RPMI8226 (cell line): ENCODE results near the gene IYD.

Experiments used
- DNase-seq: peaks from one replicate; pipeline ENCODE4 v3.0.0-alpha.2; 2015

Gene IYD

DNA sequence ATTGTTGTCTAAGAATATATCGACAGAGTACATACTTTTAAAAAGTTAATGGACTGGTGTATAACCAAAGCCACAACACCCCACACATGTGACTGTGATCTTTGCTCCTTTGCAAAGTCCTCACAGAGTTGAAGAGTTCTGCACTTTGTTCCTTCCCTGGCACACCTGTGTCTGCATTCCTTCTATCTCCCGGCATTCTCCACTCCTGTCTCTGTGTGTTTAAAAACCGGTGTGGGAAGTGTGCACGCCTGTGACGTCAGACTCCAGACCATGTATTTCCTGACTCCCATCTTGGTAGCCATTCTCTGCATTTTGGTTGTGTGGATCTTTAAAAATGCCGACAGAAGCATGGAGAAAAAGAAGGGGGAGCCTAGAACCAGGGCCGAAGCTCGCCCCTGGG, at the start of gene IYD:
IYD (plus strand) TSS at position 251 of the 400 bp plus-strand sequence; CDS start at position 271, 20 bp downstream.
- DNase-seq = no peak

- no peak for DNase-seq
Measured at GRCh38 chr6:150319924-150320323, 48.9 kb upstream of the IYD start.

DNA sequence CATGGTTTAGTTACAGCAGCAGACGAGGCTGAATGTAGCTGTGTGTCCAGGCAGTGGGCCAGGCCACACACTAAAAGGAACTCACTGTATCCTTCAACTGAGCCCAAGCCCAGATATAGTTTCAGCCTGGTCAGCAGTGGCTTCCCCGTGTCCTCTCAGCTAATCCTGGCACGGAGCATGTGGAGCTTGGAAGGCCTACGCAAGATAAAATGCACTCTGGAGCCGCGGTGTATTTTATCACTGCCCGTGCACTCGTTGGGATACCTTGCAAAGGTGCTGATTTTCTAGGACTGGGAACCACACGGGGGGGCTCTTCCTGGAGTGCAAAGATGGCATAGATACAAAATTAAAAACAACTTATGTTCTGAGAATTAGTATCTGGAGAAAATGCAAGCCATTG, 48.4 kb upstream of the IYD start:
- no peak for DNase-seq

DNA sequence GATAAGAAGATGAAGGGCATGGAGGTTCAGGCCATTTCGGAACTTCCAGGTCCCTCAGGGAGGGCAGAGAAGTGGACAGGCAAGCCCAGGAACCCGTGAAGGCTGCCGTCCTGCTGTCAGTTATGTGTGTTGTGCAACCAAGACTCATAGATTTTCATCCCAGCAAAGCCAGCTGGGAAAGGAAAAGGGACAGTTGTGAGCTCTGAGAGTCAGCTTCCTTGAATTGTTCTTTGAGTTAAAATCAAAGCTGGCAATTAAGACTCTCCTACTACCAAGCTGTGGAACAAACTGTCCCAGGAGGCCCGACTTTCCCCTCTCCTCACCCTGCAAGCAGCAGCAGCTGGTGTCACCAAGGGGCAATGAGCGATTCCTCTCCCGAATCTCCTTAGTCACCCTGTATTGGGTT, 46.3 kb upstream of the IYD start:
- DNase-seq = no peak

DNA sequence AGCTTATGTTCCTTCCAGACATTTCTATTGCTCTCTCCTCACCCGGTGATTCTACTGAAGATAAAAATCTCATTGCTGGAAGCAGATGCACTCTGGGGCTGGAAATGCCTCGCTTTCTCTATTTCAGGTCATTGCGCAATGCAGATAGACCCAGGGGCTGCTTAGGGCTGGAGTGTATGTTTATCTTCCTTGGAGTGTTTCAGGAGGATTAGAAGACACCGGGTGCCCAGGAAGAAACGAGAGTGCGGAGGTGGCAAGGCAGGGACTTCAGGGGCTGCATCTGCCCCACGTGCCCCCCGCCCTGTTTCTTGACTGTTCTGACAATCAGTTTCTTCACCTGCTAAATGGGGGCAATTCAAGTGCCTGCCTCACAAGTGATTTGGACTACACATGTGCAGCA, 45.6 kb upstream of the IYD start:
- no peak for DNase-seq

DNA sequence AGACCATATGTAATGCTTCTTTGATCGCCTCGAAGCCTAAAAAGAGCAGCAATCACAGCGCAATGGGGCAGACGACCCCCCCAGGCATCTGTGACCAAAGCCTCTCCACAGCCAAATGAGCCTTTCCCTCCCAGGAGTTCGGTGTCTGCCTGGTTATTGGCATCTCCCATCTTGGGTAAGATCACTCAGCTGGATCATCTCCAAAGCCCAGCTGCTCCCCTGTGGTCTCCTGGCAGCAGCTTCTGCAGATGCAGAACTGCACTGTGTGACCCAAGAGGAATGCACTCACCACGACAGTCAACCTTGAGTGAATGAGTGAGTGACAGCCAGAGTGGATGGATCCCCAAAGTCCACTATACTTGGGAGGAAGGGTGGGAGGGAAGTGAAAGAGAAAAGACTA, 44.8 kb upstream of the IYD start:
- DNase-seq = no peak

DNA sequence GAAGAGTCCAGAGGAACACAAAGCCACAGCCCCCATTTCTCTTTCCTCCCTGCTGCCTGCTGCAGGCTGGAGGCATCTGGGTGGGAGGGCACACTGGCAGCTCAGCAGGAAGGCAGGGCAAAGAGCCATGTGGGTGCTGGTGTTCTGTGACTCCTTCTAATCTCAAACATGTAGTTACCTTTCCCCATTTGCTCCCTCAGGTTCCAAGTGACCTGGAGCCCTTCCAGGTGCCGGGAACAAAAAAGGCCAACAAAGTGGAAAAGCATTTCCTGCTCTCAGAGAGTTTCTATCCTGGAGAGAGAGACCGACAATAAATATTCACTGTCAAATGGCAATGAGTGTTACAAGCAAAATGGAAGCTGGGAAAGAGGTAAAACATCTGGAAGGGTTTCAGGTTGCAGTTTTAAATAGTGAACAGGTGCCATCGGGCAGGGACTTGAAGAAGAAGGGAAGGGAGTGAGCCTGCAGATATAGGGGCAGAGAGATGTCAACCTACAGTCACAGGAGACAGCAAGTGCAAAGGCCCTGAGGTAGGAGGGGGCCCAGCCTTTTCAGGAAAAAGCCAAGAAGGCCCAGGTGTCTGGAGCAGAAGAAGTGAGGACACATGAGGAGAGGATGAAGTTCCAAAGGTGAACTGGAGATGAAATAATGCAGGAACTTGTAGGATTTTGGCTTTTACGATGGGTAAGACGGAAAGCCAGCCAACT, 43.6 kb upstream of the IYD start:
- no peak for DNase-seq

GRCh38 chr6:150327117-150327774, 41.6 kb upstream of the IYD start:
- DNase-seq = no peak

DNA sequence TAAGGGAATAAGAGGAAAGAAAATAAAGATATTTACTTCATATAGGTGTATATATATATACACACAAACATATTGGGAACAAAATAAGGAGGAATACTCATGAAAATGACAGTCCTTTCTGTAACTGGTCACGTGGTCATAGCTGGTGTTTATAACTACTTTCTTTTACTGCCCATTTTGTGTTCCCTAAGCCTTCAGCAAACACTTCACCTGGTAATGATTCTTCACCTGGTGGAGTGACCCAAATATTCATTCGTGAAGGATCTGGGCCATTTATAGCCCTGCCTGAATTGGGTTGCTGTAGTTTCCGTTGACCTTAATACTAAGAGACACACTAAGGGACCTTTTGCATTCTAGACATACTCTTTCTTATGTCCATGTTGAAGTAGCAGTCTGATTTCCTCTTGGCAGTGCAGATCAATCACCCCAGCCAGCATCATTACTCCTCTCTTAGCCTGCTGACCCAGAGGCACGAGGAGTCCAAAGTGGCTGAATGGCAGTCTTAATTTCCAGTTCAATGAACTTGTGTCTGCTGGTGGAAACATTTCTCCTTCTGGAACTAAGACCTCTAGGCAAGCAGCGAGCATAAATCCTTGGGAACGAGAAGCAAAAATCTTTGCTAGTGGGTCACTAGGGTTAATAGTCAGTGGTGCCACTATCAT, 39.9 kb upstream of the IYD start:
- no peak for DNase-seq

- DNase-seq = no peak
Measured at GRCh38 chr6:150331344-150331743, 37.5 kb upstream of the IYD start.

- no peak for DNase-seq
Measured at GRCh38 chr6:150332939-150333584, 35.8 kb upstream of the IYD start.

GRCh38 chr6:150333585-150333941, 35.2 kb upstream of the IYD start:
- DNase-seq = no peak

- DNase-seq = peak; percentile 34
Measured at GRCh38 chr6:150334790-150335783, 33.7 kb upstream of the IYD start.

DNA sequence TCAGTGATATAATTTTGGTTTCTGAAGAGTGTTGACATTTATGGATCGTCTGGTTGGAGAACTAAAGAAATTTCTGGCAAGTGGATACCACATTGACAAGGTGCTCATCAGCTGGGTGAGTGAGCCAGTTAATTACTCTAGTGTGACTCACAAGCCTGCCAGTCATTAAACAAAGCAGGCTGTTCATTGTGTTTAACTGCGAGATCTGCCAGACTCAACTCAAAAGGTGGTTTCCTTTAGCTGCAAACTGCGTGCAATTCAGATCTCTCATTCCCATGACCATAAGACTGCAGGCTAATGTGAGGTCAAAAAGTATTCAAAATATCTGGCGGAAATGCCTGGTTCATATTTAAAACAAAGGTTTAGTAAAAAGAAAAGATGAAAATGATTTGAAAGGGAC, 32.5 kb upstream of the IYD start:
- no peak for DNase-seq

- no peak for DNase-seq
Measured at GRCh38 chr6:150336708-150337107, 32.1 kb upstream of the IYD start.

GRCh38 chr6:150342126-150342525, 26.7 kb upstream of the IYD start:
- DNase-seq = no peak

- no peak for DNase-seq
Measured at GRCh38 chr6:150343434-150343833, 25.4 kb upstream of the IYD start.

DNA sequence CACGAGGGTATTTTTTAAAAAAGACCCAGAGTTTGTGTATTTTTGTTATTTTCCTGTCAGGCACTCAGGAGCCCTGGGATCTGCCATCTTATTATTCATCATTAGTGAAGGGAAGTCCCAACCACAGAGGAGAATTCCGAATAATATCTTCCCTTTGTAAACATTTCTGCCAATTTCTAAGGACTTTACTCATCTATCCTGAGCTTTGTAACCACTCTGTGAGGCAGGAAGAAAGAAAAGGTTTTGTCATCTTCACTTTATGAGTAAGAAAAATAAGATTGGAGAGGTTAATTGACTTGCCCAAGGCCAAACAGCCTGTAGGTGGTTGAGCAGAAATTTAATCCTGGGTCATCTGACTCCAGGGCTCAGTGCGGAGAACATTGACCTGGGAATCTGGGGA, 23.0 kb upstream of the IYD start:
- DNase-seq = no peak

DNA sequence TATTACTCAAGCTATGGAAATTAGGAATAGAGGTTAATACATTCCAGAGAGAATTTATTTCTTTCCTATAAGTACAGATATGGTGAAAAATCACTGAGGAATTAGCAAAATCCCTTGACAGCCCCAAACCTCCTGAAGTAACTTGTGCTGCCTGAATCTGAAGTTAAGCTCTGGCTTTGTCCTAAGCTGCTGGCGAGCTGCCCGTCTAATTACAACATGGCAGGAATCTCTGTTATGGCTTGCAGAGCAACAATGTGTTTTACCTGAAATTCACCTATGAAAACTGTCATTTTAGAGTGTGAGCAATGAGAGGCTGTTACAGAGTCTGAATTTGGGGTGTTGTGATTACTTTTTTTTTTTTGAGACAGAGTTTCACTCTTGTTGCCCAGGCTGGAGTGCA, 22.5 kb upstream of the IYD start:
- DNase-seq = no peak

DNA sequence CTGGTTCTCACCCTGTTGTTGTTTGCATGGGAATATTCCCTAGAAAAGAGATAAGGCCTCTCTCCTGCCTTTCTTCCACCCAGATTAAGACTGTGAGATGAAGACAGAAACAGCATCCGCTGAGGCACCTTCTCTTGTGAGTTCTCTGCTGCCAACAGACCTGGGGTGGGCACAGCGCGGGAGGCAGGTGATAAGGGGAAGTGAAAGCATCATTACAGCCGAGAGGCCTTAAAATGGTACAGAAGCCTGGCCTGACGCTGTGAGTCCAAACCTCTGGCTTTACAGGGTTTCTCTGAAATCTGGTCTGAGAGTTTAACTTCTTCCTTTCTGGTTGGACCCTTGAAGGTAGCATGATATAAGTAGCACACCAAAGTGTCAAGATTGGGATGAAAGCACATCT, 21.0 kb upstream of the IYD start:
- DNase-seq = peak; percentile 61

DNA sequence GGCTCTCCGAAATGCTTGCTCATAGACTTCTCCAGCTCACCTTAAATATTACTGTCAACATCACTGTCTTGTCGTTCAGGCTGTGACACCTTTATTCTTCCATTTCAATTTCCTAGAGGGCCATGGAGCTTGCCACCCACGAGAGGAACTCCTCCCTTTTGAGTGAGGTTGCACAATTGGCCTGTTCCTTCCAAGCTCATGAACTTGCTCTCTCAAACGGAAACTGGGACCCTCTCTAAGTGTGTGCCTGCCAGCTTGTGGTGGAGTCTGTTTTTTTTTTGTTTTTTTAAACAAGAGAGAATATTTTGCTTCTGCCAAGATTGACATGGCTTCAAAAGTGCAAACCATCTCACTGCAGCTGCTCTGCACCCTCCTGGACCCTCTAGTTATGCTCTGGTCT, 19.3 kb upstream of the IYD start:
- no peak for DNase-seq
